GM10248 (cell line): ENCODE data around the gene PHF2.
"Not testable (repeated sequence)": the region's sequence is repeated elsewhere in the genome, so short reads cannot be mapped to it uniquely, and the experiment has no call there.

ENCODE experiments used
- CTCF ChIA-PET: fragments of 300-600 bp; sonication (Branson Sonifier 250); formaldehyde crosslinking; extraction: SDS; loops from one replicate; lab custom pipeline; 2021; ENCODE audit warnings: antibody characterized with exemption; lab: Yijun Ruan, JAX
- POLR2A ChIA-PET: fragments of 350-650 bp; sonication (Branson Sonifier 250); formaldehyde crosslinking; extraction: SDS; loops from one replicate; lab custom pipeline; 2020; ENCODE audit warnings: antibody characterized with exemption; lab: Yijun Ruan, JAX
- DNase-seq: peaks from one replicate; pipeline ENCODE4 v3.0.0; 2012; ENCODE audit errors: extremely low spot score
- TF ChIP-seq, protein P1 (sequence below): IDR thresholded peaks from 2 replicates; pipeline ENCODE4 v1.5.1; 2012; ENCODE audit warnings: mild to moderate bottlenecking, low read depth; ENCODE audit errors: extremely low read depth, missing control alignments, control extremely low read depth

The PHF2 gene

DNA sequence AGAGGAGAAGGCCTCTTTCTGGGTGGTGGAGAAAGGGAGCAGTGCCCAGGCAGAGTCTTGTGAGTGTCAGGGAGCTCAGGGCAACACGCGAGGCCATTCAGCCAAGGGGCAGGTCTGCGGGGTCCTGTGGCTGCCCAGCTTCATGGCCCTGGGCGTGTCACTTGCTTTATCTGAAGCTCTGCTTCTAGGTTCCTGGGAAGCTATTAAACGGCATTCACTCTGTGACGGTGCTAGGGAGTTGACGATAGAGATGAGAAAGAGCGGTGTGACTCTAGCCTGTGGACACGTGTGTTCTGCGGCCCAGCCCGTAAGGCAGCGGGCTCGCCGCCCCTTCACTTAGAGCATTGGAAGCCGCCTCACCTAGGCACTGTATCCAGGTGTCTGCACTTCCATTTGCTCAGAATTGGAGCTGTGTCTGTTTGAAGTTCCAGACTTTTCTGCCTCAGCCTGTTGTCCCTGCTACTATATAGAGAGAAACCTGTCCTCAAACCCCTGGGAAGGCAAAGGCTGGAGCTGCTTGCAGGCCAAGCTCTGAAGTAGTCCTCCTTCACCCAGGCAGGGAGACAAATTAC lies 88.3 kb downstream of the PHF2 start:
- no peak for DNase-seq
- ChIA-PET POLR2A (no interaction called here), CTCF (interaction anchor here (1.5 to 4.6 kb wide), 2 partner anchors 11 to 17 kb away, joined by 4 to 18 read pairs; no protein-coding TSS in a partner anchor)
- TF ChIP-seq, protein P1, sequence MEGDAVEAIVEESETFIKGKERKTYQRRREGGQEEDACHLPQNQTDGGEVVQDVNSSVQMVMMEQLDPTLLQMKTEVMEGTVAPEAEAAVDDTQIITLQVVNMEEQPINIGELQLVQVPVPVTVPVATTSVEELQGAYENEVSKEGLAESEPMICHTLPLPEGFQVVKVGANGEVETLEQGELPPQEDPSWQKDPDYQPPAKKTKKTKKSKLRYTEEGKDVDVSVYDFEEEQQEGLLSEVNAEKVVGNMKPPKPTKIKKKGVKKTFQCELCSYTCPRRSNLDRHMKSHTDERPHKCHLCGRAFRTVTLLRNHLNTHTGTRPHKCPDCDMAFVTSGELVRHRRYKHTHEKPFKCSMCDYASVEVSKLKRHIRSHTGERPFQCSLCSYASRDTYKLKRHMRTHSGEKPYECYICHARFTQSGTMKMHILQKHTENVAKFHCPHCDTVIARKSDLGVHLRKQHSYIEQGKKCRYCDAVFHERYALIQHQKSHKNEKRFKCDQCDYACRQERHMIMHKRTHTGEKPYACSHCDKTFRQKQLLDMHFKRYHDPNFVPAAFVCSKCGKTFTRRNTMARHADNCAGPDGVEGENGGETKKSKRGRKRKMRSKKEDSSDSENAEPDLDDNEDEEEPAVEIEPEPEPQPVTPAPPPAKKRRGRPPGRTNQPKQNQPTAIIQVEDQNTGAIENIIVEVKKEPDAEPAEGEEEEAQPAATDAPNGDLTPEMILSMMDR, result no peak

- no peak for DNase-seq
- ChIA-PET CTCF (interaction anchor here (1.5 to 4.6 kb wide), 2 partner anchors 11 to 16 kb away, joined by 4 to 18 read pairs; no protein-coding TSS in a partner anchor), POLR2A (interaction anchor here (0.6 kb wide), 2 partner anchors 8 to 182 kb away, joined by 3 to 16 read pairs; no protein-coding TSS in a partner anchor)
- TF ChIP-seq, protein P1, result no peak
Observed at GRCh38 chr9:93665128-93665636, 88.8 kb downstream of the PHF2 start.

DNA sequence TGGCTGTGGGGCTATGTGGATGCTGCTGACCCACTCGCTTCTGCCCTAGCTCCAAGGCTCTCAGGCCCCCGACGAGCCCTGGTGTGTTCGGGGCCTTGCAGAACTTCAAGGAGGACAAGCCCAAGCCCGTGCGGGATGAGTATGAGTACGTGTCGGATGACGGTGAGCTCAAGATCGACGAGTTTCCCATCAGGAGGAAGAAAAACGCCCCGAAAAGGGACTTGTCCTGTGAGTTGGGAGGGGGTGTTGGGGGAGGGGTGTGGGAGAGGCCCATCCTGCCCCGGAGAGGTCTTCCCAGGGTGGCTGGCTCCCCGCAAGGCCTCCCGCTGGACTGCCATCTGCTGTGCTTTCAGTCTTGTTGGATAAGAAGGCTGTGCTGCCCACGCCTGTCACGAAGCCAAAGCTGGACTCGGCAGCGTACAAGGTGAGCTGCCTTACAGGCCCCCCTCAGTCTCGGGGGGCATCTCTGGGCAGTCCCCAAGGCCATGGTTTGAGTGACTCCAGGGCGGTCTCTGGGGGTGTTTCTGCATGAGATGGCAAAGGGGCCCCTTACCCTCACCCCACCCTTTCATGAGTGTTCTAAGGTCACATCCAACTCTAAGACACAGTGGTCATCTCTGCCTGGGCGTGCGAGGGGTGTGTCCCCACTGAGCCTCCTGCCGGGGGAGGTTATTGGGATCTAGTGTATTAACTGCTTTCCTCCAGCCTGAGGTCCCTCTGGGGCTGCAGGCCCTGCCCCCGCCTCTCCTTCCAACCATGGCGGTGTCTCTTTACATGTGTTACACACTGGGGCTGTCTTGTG lies 89.5 kb downstream of the PHF2 start:
- DNase-seq, result no peak

DNA sequence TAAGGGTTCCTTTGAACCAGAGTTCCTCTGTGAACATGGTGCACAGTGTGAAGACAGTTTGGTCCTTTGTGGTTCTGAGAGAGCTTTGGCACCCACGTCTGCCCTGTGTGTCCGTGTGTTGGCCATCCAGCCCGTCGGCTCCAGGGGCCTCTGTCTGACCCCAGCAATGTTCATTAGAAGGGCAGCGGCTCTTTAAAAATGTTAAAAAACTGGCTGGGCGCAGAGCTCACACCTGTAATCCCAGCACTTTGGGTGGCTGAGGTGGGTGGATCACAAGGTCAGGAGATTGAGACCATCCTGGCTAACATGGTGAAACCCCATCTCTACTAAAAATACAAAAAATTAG lies 90.0 kb downstream of the PHF2 start:
- DNase-seq, POLR2A ChIA-PET: not testable (repeated sequence)
- CTCF ChIA-PET, result interaction anchor here (4.6 kb wide), 1 partner anchor 15 kb away, joined by 18 read pairs; no protein-coding TSS in a partner anchor

More for the DNA sequence above, 89.5 kb downstream of the PHF2 start:
- POLR2A ChIA-PET, result interaction anchor here (0.6 kb wide), 2 partner anchors 9 to 182 kb away, joined by 3 to 16 read pairs; no protein-coding TSS in a partner anchor
- TF ChIP-seq, protein P1, result no peak
- CTCF ChIA-PET, result interaction anchor here (1.5 to 4.6 kb wide), 2 partner anchors 12 to 16 kb away, joined by 4 to 18 read pairs; no protein-coding TSS in a partner anchor

- no peak for DNase-seq
- ChIA-PET CTCF (interaction anchor here (4.6 kb wide), 1 partner anchor 15 kb away, joined by 18 read pairs; no protein-coding TSS in a partner anchor), POLR2A (no interaction called here)
- TF ChIP-seq, protein P1, result no peak
Observed at GRCh38 chr9:93667006-93667405, 90.6 kb downstream of the PHF2 start.

- CTCF ChIA-PET, result interaction anchor here (4.6 kb wide), 1 partner anchor 14 kb away, joined by 18 read pairs; no protein-coding TSS in a partner anchor
- no peak for DNase-seq
- POLR2A ChIA-PET, result no interaction called here
- TF ChIP-seq, protein P1, result no peak
Observed at GRCh38 chr9:93667627-93668026, 91.2 kb downstream of the PHF2 start.
